WTC11 (cell line): ENCODE data around the gene DYNLRB1. TPM values are rescaled to one million over a fixed set of nuclear protein-coding genes. Genes with fewer than 3 reads are reported as not detected.

Experiments
- ATAC-seq: fragments of 200-7000 bp; cut with Tn5 transposase; 2 replicates; pipeline ENCODE4 v1.10.0; 2021; ENCODE audit warnings: mild to moderate bottlenecking, moderate library complexity
- CTCF ChIA-PET: fragments of 300-600 bp; sonication (Branson Sonifier 250); formaldehyde crosslinking; loops from one replicate; lab custom pipeline; 2021; ENCODE audit warnings: antibody characterized with exemption; lab: Charles Lee
- POLR2A ChIA-PET: fragments of 350-600 bp; sonication (Branson Sonifier 250); formaldehyde crosslinking; loops from one replicate; lab custom pipeline; 2021; ENCODE audit warnings: antibody characterized with exemption; lab: Charles Lee
- DNase-seq: peaks from one replicate; pipeline ENCODE4 v3.0.0; 2021; ENCODE audit warnings: low spot score
- H3K27ac Mint-ChIP-seq: 2 replicates; pipeline ENCODE4 v1.8.0; 2021; ENCODE audit warnings: mixed read lengths
- H3K27me3 Mint-ChIP-seq: 2 replicates; pipeline ENCODE4 v1.8.0; 2021; ENCODE audit warnings: low read depth, mild to moderate bottlenecking, moderate library complexity, mixed read lengths
- H3K36me3 Mint-ChIP-seq: 2 replicates; pipeline ENCODE4 v1.8.0; 2021; ENCODE audit warnings: mixed read lengths
- H3K4me1 Mint-ChIP-seq: 2 replicates; pipeline ENCODE4 v1.8.0; 2022; ENCODE audit warnings: mixed read lengths
- H3K4me3 Mint-ChIP-seq: 2 replicates; pipeline ENCODE4 v1.8.0; 2021; ENCODE audit warnings: mild to moderate bottlenecking, moderate library complexity, mixed read lengths
- H3K9me3 Mint-ChIP-seq: 2 replicates; pipeline ENCODE4 v1.8.0; 2021; ENCODE audit warnings: mixed read lengths
- AFF4 ChIP-seq: sonication (generic); formaldehyde crosslinking; IDR thresholded peaks from 2 replicates; pipeline ENCODE4 v1.8.1; 2023; ENCODE audit warnings: mild to moderate bottlenecking, missing genetic modification reagents, borderline replicate concordance
- CBFB ChIP-seq: sonication (generic); formaldehyde crosslinking; IDR thresholded peaks from 2 replicates; pipeline ENCODE4 v1.8.1; 2022; ENCODE audit warnings: mild to moderate bottlenecking, low read depth, missing genetic modification reagents
- CREB1 ChIP-seq: sonication (generic); formaldehyde crosslinking; IDR thresholded peaks from 2 replicates; pipeline ENCODE4 v1.8.0; 2023; ENCODE audit warnings: mild to moderate bottlenecking, missing genetic modification reagents
- ESRRA ChIP-seq: sonication (generic); formaldehyde crosslinking; IDR thresholded peaks from 2 replicates; pipeline ENCODE4 v1.8.1; 2022; ENCODE audit warnings: mild to moderate bottlenecking, missing genetic modification reagents, borderline replicate concordance
- MYBL2 ChIP-seq: sonication (generic); formaldehyde crosslinking; IDR thresholded peaks from 2 replicates; pipeline ENCODE4 v1.8.1; 2023; ENCODE audit warnings: mild to moderate bottlenecking, moderate library complexity, missing genetic modification reagents
- NR2C2 ChIP-seq: sonication (generic); formaldehyde crosslinking; IDR thresholded peaks from 2 replicates; pipeline ENCODE4 v1.8.0; 2022; ENCODE audit warnings: mild to moderate bottlenecking, missing genetic modification reagents
- ZMAT4 ChIP-seq: fragments of 250-450 bp; sonication (Bioruptor Pico); IDR thresholded peaks from 2 replicates; pipeline ENCODE4 v1.9.0; 2021; ENCODE audit warnings: mild to moderate bottlenecking
- ZNF512 ChIP-seq: sonication (generic); formaldehyde crosslinking; IDR thresholded peaks from 2 replicates; pipeline ENCODE4 v1.8.1; 2022; ENCODE audit warnings: missing genetic modification reagents, borderline replicate concordance
- total RNA-seq: library from RNA; stranded (reverse); gene quantifications from 3 replicates; pipeline ENCODE4 v1.2.3, GENCODE V29; 2021
- TF ChIP-seq, protein P1 (sequence below): fragments of 250-450 bp; sonication (Bioruptor Pico); IDR thresholded peaks from 2 replicates; pipeline ENCODE4 v2.1.2; 2022; ENCODE audit warnings: mild to moderate bottlenecking, moderate library complexity
- TF ChIP-seq, protein P2 (sequence below): sonication (generic); formaldehyde crosslinking; IDR thresholded peaks from 2 replicates; pipeline ENCODE4 v1.8.1; 2022; ENCODE audit warnings: low read depth, missing genetic modification reagents, borderline replicate concordance
- TF ChIP-seq, protein P3 (sequence below): sonication (generic); formaldehyde crosslinking; IDR thresholded peaks from 2 replicates; pipeline ENCODE4 v1.8.1; 2023; ENCODE audit warnings: mild to moderate bottlenecking, missing genetic modification reagents, moderate library complexity

DYNLRB1 gene
- total RNA-seq, 1 experiment from 2014 or later = 99.3 TPM

DNA sequence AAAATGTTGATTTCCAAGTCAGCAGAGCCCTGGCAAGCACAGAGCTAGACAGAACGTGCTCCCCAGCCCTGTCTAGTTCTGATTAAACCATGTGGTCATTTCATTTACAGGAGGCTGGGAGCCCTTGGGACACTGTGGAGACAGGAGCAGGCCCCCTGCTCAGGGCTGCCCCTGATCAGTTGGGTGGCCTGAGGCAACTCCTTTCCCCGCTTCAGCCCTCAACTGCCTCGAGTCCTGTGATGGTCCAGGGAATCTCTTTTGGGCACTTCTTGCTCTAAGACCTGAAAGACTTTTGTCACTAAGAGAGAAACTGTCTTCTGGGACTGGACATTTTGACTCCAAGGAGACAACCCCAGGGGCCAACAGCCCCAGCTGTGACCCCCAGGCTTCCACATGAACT is 13.5 kb downstream of the DYNLRB1 start:
- no peak for DNase-seq
- Mint-ChIP-seq H3K27me3 (no peaks in the 10 kb centered on the region), H3K27ac (no peak overlapping the region)
- TF ChIP-seq AFF4 (CRISPR knock-in tag) (no peak), ESRRA (CRISPR knock-in tag) (no peak), NR2C2 (CRISPR knock-in tag) (no peak), CBFB (CRISPR knock-in tag) (no peak), ZNF512 (CRISPR knock-in tag) (no peak)
- TF ChIP-seq, all 79 proteins: peak for 0
- H3K9me3 Mint-ChIP-seq = no peaks in the 10 kb centered on the region
- H3K36me3 Mint-ChIP-seq = peaks cover 39% of the 10 kb centered on the region
- H3K4me3 Mint-ChIP-seq = no peak overlapping the region
- no peak for ATAC-seq
- ChIA-PET CTCF (interaction anchor here (0.7 to 1.3 kb wide), 4 partner anchors 9 to 285 kb away, joined by 3 to 4 read pairs (median 3); no protein-coding TSS in a partner anchor), POLR2A (no interaction called here)
- no peaks in the 10 kb centered on the region for H3K4me1 Mint-ChIP-seq

DNA sequence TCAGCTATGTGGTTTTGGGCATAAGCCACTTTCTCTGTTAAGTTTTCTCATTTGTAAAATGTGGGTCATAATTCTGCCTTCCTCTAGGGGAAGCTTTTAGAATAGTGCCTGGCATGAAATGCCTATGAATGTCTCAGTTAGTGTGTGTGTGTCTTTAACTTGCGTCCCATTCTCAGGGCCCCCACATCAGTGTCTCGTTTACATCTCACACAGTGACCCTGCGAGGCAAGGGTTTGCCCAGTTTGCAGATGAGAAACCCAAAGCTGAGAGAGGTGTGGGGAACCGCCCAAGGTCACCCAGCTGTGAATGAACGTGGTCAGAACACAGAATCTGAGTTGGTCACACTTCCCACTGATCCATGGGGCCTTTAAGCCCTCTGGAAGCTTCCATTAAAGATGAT is 14.1 kb downstream of the DYNLRB1 start:
- ChIA-PET CTCF (interaction anchor here (1.1 to 2.7 kb wide), 5 partner anchors 8 to 240 kb away, joined by 3 to 12 read pairs (median 4); no protein-coding TSS in a partner anchor), POLR2A (no interaction called here)
- no peak overlapping the region for H3K27ac Mint-ChIP-seq
- no peaks in the 10 kb centered on the region for H3K9me3 Mint-ChIP-seq
- DNase-seq (no peak), ATAC-seq (no peak)
- H3K4me3 Mint-ChIP-seq = no peak overlapping the region
- H3K36me3 Mint-ChIP-seq = peaks cover 42% of the 10 kb centered on the region
- no peaks in the 10 kb centered on the region for H3K4me1 Mint-ChIP-seq
- TF ChIP-seq, protein P1, sequence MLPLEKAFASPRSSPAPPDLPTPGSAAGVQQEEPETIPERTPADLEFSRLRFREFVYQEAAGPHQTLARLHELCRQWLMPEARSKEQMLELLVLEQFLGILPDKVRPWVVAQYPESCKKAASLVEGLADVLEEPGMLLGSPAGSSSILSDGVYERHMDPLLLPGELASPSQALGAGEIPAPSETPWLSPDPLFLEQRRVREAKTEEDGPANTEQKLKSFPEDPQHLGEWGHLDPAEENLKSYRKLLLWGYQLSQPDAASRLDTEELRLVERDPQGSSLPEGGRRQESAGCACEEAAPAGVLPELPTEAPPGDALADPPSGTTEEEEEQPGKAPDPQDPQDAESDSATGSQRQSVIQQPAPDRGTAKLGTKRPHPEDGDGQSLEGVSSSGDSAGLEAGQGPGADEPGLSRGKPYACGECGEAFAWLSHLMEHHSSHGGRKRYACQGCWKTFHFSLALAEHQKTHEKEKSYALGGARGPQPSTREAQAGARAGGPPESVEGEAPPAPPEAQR = no peak
- TF ChIP-seq, protein P2, sequence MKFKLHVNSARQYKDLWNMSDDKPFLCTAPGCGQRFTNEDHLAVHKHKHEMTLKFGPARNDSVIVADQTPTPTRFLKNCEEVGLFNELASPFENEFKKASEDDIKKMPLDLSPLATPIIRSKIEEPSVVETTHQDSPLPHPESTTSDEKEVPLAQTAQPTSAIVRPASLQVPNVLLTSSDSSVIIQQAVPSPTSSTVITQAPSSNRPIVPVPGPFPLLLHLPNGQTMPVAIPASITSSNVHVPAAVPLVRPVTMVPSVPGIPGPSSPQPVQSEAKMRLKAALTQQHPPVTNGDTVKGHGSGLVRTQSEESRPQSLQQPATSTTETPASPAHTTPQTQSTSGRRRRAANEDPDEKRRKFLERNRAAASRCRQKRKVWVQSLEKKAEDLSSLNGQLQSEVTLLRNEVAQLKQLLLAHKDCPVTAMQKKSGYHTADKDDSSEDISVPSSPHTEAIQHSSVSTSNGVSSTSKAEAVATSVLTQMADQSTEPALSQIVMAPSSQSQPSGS (CRISPR knock-in tag) = no peak
- no peak for TF ChIP-seq MYBL2 (CRISPR knock-in tag)
- H3K27me3 Mint-ChIP-seq = no peaks in the 10 kb centered on the region

DNA sequence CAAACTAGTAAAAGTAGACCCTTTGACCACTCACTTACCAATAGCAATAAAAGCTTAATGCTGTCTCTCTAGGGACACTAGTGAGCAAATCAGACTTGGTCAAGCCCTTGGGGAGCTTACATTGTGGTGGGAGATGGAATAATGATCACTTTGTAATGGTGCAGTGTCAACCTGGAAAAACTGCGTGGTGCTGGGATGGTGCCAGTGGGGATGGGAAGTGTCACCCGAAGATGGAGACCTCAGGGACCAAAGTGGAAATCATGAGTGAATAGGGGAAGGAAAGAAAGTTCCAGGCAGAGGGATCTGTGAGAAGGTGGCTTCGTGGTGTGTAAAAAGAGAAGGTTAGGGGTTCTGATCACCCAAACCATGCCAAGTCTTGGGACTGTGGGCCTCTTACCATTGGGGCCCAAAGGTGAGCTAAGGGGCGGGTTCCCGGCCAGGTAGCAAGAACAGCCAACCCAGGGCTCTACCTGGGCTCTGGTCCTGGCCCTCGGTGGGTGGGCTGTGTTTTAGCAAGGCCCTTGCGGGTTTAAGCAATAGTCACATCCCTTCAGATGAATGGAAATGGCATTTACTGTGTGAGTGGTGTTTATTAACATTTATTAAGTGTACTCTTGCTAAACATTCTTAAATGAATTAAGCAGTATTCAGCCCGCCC is 15.5 kb downstream of the DYNLRB1 start:
- H3K4me1 Mint-ChIP-seq = no peaks in the 10 kb centered on the region
- TF ChIP-seq, protein P3, sequence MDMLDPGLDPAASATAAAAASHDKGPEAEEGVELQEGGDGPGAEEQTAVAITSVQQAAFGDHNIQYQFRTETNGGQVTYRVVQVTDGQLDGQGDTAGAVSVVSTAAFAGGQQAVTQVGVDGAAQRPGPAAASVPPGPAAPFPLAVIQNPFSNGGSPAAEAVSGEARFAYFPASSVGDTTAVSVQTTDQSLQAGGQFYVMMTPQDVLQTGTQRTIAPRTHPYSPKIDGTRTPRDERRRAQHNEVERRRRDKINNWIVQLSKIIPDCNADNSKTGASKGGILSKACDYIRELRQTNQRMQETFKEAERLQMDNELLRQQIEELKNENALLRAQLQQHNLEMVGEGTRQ (CRISPR knock-in tag) = no peak
- TF ChIP-seq ZMAT4 (no peak), CREB1 (CRISPR knock-in tag) (no peak)
- ChIA-PET POLR2A (no interaction called here), CTCF (interaction anchor here (0.5 to 2.7 kb wide), 4 partner anchors 9 to 238 kb away, joined by 4 to 12 read pairs (median 4); no protein-coding TSS in a partner anchor)
- no peaks in the 10 kb centered on the region for H3K9me3 Mint-ChIP-seq
- no peak for ATAC-seq
- H3K36me3 Mint-ChIP-seq = peaks cover 40% of the 10 kb centered on the region
- DNase-seq = no peak
- no peak overlapping the region for H3K27ac Mint-ChIP-seq
- H3K27me3 Mint-ChIP-seq = no peaks in the 10 kb centered on the region
- no peak overlapping the region for H3K4me3 Mint-ChIP-seq
